NCI-H2196 treated with DMSO at 0.1 percent for 48 hours (cell line): ENCODE measurements around the gene FAP.
A peak's percentile ranks its signal among the peaks of the same experiment; 100 is the strongest.

ENCODE experiments used
- DNase-seq: peaks from one replicate; lab custom pipeline; 2025; ENCODE audit not compliant: unreplicated experiment; lab: John Stamatoyannopoulos, UW

The FAP gene

GRCh38 chr2:162188451-162188850 lies 54.8 kb downstream of the FAP start:
- no peak for DNase-seq

- no peak for DNase-seq
Measured at GRCh38 chr2:162185541-162186232, 57.6 kb downstream of the FAP start.

- no peak for DNase-seq
Measured at GRCh38 chr2:162184821-162185450, 58.3 kb downstream of the FAP start.

DNA sequence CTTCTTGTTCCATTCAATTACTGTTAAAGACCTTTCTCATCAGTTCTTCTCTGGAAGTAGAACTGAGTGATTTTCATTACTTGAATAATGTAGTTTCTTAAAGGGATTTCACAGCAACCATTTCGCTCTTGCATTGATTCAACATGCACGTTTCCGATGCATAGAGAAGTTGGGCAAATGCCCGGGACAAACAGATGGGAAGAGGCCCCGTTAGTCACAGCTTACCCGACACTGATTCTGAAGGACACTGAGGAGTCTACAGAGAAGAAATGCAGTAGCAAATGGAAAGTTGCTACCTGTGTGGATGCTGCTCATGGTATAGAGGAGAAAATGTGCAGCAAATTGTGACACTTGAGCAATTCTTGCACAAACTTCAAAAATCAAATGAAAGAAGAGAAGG lies 58.9 kb downstream of the FAP start:
- DNase-seq, result no peak

DNA sequence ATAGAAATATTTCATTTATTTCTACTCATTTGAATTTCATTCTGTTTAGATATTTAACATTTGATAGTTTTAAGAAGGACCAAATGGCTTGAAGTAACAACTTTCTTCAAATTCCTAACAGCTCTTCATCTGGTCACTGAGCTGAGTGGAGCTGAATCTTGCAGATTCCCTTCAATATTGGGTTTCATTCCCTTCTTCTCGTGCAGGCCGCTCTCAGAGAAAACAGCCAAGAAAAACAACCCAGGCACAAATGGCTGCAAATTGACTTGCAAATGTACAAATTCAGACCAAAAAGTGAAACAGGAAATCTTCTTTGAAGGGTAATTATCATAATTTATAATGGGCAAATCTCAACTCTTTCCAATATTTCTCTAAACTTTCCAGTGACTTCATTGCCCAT lies 60.9 kb downstream of the FAP start:
- no peak for DNase-seq

DNA sequence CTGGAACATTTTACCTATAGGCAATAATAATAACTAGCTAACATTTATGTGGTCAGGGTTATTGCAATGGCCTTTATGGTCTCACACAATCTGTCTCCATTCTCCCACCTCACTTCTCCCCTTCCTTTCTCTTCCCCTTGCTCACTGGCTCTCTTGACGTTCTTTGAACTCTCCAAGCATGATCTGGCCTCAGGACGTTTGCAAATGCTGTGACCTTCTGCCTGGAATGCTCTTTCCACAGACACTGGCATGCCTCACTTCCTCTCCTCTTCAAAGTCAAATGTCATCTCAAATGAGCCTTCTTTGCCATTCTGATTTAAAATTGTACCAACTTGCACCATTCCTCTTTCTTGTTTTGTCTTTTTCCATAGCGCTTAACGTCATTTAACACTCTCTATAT lies 65.9 kb downstream of the FAP start:
- no peak for DNase-seq

- no peak for DNase-seq
Measured at GRCh38 chr2:162175714-162176113, 67.5 kb downstream of the FAP start.

DNA sequence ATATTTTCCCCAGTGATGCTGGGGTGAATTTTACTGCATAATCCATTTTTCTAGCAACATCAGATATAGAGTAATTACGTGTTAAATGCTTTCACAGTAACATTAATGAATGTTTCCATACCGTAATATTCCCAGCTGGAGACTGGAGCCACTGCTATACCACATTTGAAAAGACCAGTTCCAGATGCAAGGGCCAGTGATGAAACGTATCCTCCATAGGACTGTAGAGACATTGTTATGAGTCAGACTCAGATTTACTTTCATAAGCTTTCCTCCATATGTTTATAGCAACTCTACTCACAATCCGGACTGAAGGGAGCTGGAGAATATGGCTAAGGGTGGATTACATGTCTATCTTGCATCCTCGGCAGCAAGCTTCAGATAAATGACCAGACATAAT lies 68.5 kb downstream of the FAP start:
- DNase-seq, result no peak

GRCh38 chr2:162172802-162173370 lies 70.4 kb downstream of the FAP start:
- no peak for DNase-seq

DNA sequence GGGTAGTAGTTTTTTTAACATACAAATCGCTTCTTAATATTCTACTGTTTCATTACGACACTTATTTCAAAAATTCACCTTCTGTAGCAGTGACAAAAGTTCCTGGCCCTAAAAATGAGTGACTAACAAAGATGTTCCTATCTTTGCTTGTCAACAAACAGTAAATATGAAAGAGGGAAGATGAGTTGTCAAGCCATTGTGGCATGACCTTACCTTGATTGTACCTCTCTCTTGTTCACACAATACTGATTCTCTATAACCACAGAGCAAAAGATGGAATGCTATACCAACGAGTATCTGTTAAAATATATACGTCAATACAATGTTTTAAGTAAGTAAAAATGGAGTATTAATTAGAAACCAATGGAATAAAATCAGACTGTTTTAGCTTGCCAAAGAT lies 76.5 kb downstream of the FAP start:
- DNase-seq, result no peak

DNA sequence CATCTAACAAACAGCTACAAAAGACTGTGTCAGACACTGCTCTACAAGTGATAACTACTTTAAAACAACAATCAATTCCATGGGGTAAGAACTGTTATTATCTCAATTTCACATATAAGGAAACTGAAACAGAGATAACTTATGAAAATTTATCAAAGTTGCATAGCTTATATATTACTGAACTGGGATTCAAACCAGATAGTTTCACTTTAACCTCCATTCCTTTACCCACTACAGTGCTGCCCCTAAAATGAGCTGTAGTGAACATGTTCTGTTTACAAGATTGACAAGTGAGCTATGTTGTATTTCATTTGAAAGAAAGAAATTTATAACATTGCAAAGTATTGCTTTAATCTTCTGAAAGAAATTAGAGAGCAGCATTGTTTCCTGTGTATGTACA lies 77.1 kb downstream of the FAP start:
- DNase-seq, result no peak

DNA sequence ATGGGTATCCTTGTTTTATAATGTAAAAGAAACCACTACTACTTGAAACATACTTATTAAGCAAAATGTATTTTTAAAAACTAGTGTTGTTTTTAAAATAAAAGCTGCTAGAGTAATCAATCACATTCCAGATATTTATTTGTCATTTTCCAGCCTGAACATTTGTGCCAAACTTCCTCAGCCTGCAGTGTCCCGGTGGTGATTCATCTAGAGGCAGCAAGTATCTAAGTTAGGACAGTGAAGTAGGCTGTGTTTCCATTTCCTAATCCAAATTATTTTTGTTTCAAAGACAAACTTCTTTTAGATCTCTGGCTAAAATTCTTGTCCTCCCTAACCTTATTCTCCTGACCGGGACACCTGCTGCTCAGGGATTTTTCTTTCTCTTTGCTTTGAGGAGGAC lies 78.4 kb downstream of the FAP start:
- DNase-seq, result no peak

- DNase-seq, result no peak
Measured at GRCh38 chr2:162159446-162159845, 83.8 kb downstream of the FAP start.

DNA sequence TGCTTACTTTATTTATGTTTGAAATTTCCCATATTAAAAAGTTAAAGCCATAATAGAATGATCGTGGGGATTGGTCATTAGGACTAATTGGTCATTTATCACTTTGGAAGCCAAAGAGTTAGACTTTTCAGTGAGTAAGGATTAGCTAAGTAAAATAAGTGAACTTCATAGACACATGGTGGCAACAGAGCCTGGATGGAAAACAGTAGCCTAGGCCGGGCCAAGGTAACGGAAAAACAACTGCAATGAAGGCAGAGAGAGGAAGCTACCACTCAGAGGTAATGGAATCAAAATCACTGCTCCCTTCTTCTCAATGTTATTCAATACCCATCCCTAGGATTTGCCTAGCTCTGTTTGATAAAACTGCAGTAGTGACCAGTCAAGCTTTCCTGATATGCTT lies 87.1 kb downstream of the FAP start:
- no peak for DNase-seq

DNA sequence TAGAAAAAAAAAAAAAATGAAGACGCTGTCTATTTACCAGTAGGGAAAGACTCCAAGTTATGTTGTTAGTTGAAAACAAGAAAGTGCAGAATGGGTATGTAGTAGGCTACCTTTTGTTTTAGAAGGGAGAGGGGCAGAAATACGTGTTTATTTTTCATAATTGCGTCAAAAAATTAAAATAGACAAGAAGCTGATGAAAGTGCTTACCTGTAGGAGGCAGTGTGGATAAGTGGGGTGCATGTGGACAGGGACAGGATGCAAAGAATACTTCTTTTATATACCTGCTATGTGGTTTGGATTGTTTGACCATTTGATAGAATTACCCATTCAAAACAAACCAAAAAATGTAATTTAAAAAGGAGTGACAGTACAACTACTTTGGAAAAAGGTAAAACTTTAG lies 88.2 kb downstream of the FAP start:
- no peak for DNase-seq

DNA sequence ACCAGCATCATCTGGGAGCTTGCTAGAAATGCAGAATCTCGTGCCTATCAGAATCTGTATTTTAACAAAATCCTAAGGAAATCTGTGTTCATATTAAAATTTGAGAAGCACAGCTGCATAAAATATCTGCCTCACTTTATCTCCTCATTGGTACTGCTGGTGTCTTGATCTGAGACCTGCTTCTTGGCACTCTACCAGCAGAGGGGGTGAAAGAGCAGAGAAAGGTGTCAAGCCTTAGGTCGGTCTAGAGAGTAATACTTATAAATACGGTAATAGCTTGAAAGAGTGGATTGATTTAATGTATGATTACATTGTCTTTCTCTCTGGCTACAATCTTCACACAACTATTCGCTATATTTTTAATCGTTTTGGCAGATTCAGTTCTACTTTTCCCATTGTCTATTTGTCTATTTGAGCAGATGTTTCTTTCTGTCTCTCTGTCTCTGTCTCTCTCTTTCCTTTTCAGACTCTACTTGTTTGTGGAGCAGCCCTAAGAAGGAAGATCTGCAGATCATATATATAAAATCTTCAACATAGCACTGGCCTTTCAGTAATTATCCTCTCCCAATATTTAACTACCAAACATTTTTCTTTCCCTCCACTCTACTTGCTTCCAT lies 89.5 kb downstream of the FAP start:
- peak; percentile 12 for DNase-seq

DNA sequence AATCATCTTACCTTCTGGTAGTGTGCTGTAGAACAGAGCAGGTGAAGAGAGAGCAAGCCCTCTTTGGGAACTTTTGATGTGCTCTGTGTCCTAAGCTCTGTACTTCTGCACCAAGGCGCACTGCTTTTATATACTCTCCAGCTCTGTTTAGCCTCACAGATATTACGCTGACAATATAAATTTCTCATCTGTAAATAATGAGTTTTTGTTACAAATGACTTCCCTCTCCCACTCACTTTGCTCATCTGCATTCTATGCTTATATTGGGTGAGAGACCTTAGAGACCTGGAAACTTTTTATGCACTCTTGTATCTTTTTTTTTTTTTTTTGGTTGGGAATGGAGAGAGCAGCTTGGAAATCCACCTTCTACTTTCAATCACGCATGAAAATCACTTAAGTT lies 91.1 kb downstream of the FAP start, which contains the start of gene GCG:
GCG (minus strand) TSS at position 101 of the 400 bp plus-strand sequence. CDS start 3,069 bp downstream, outside the sequence.
- DNase-seq, result no peak

DNA sequence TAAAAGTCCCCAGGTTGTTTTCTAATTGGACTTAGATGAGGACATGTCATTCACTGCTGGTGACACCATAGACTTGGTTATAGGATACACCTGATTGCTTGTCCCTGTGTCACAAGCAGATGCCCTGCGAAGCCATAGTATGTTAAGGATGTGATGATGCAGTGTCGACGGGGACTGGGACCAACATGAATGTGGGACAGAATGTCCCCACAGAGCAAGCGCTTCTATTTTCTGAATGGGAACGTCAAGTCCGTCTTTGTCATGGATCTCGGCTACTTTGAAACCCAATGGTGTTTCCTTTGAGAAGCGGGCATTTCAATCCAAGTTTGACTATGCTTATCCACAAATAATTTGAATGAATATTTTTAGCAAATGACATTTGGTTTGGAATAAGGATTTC lies 93.3 kb downstream of the FAP start:
- DNase-seq, result no peak

GRCh38 chr2:162149466-162149865 lies 93.8 kb downstream of the FAP start:
- no peak for DNase-seq

DNA sequence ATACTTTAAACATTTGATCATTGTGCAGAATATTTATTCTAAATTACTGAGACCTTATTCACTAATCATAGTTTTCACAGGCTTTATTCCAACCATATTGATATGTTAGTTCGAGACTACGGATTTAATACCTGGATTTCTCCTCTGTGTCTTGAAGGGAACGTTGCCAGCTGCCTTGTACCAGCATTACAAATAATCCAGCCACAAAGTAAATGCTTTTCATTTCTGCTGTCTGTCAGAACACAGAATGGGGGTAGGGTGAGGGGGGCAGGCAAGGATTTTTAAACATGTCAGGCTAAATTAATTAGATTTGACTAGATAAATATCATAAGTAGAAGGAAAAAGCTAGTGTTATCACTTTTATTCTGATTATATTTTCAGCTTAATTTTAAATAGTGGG lies 94.3 kb downstream of the FAP start:
- no peak for DNase-seq

DNA sequence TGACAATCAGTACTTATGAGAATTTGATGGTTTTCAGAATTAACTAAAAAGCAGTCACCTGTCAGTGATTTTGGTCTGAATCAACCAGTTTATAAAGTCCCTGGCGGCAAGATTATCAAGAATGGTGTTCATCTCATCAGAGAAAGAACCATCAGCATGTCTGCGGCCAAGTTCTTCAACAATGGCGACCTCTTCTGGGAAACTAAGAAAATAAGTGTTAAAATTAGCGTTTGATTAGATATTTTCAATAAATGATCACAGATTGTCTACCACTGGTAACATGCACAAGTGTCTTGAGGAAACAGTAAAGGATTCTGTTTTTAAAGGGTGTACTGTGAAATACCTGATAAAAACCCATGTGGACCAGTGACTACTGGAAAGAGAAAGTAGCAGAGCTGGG lies 99.3 kb downstream of the FAP start:
- DNase-seq, result no peak

DNA sequence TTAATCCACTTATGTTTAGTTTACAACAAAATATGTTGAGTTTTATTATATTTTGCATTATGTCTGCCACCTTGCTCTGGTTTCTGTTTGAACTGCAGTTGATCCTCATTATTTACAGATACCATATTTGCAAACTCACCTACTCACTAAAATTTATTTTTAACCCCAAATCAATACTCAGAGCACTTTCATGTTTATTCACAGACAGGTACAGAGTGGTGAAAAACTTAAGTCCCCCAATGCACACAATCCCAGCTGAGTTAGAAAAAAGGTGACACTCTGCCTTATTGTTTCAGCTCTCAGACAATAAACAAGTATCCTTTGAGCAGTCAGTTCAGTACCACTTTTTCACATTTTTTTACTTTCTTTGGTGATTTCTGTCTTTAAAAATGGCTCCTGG lies 104.9 kb downstream of the FAP start:
- no peak for DNase-seq
